PC-9 (cell line): Measurements from ENCODE around the gene CDC14B. TPM values are rescaled to one million over a fixed set of nuclear protein-coding genes. Genes with fewer than 3 reads are reported as not detected.

Source experiments
- BruUV-seq: library from RNA; stranded (reverse); fragments of 400-500 nt; replicated peaks from 2 replicates; lab custom pipeline; 2021; lab: Mats Ljungman, UMichigan
- CTCF ChIA-PET: fragments of 300-600 bp; sonication (Branson Sonifier 250); formaldehyde crosslinking; loops from one replicate; lab custom pipeline; 2022; ENCODE audit warnings: antibody characterized with exemption; lab: Charles Lee
- POLR2A ChIA-PET: fragments of 300-600 bp; sonication (Branson Sonifier 250); formaldehyde crosslinking; loops from one replicate; lab custom pipeline; 2022; ENCODE audit warnings: antibody characterized with exemption; ENCODE audit not compliant: unreplicated experiment; lab: Charles Lee
- DNase-seq, 2 experiments: peaks; one replicate each; pipeline versions ENCODE4 v3.0.0 to v3.0.0-alpha.2; 2015 to 2022; ENCODE audit warnings: mixed read lengths in 1 of 2
- H2AFZ ChIP-seq: fragments of 200-600 bp; sonication (generic); 2 replicates; pipeline ENCODE4 v1.8.1; 2017; ENCODE audit warnings: antibody characterized with exemption
- H3F3A ChIP-seq: fragments of 200-600 bp; sonication (generic); 2 replicates; pipeline ENCODE4 v1.8.1; 2017; ENCODE audit warnings: antibody characterized with exemption, mild to moderate bottlenecking, low read depth; ENCODE audit not compliant: insufficient read depth
- H3K27ac ChIP-seq: fragments of 200-600 bp; sonication (generic); 2 replicates; pipeline ENCODE4 v1.6.1; 2016; ENCODE audit warnings: mixed run types
- H3K27me3 ChIP-seq: fragments of 200-600 bp; sonication (generic); 2 replicates; pipeline ENCODE4 v1.6.1; 2016; ENCODE audit warnings: low read depth, mixed run types; ENCODE audit not compliant: insufficient read depth
- H3K36me3 ChIP-seq: fragments of 200-600 bp; sonication (generic); 2 replicates; pipeline ENCODE4 v1.6.1; 2016; ENCODE audit warnings: low read depth, mixed run types
- H3K4me1 ChIP-seq: fragments of 200-600 bp; sonication (generic); replicated peaks from 2 replicates; pipeline ENCODE4 v1.6.1; 2016; ENCODE audit warnings: mixed run types; ENCODE audit not compliant: insufficient read depth
- H3K4me2 ChIP-seq: fragments of 200-600 bp; sonication (generic); 2 replicates; pipeline ENCODE4 v1.6.1; 2017; ENCODE audit warnings: mixed run types
- H3K4me3 ChIP-seq: fragments of 200-600 bp; sonication (generic); 2 replicates; pipeline ENCODE4 v1.6.1; 2016; ENCODE audit warnings: mixed run types
- H3K79me2 ChIP-seq: fragments of 200-600 bp; sonication (generic); 2 replicates; pipeline ENCODE4 v1.6.1; 2017; ENCODE audit warnings: low read depth, mixed run types
- H3K9me2 ChIP-seq: fragments of 200-600 bp; sonication (generic); 2 replicates; pipeline ENCODE4 v1.8.1; 2017; ENCODE audit warnings: mild to moderate bottlenecking; ENCODE audit not compliant: insufficient read depth
- H3K9me3 ChIP-seq: fragments of 200-600 bp; sonication (generic); 2 replicates; pipeline ENCODE4 v1.8.1; 2016; ENCODE audit warnings: low read depth; ENCODE audit not compliant: insufficient read depth
- H4K20me1 ChIP-seq: fragments of 200-600 bp; sonication (generic); 2 replicates; pipeline ENCODE4 v1.8.1; 2017; ENCODE audit not compliant: insufficient read depth
- CTCF ChIP-seq: fragments of 200-600 bp; sonication (generic); conservative IDR thresholded peaks from 2 replicates; pipeline ENCODE4 v1.6.1; 2017; ENCODE audit warnings: mixed run types, antibody characterized with exemption, mild to moderate bottlenecking, moderate library complexity
- EZH2 ChIP-seq: fragments of 200-600 bp; sonication (generic); IDR thresholded peaks from 2 replicates; pipeline ENCODE4 v1.8.0; 2017; ENCODE audit warnings: antibody characterized with exemption, low read depth
- intact Hi-C: fragments of 100-400 bp; cut with micrococcal nuclease; formaldehyde crosslinking; loops from one replicate; pipeline ENCODE4 v1.10.0; 2022; ENCODE audit not compliant: unreplicated experiment
- total RNA-seq: library from RNA; stranded (reverse); gene quantifications from 2 replicates; pipeline ENCODE4 v1.2.3, GENCODE V29; 2021

Gene CDC14B
- total RNA-seq, 1 experiment from 2014 or later, result 47.2 TPM

GRCh38 chr9:96554801-96555566 is 64.7 kb downstream of the CDC14B start:
- no peak overlapping the region for H3K4me2 ChIP-seq
- no peaks in the 10 kb centered on the region for H3K79me2 ChIP-seq
- intact Hi-C loops, result no loop called here
- ChIA-PET CTCF (no interaction called here), POLR2A (no interaction called here)
- H3K27me3 ChIP-seq, result no peaks in the 10 kb centered on the region
- no peak for DNase-seq
- H3K27ac ChIP-seq, result no peak overlapping the region
- H3K36me3 ChIP-seq, result no peaks in the 10 kb centered on the region
- H3K4me3 ChIP-seq, result no peak overlapping the region
- H3F3A ChIP-seq, result no peaks in the 10 kb centered on the region; the same call in 1 of the 2 replicates
- no peak overlapping the region for H2AFZ ChIP-seq
- H4K20me1 ChIP-seq, result no peaks in the 10 kb centered on the region
- TF ChIP-seq CTCF, result no peak
- TF ChIP-seq EZH2, result no peak
- H3K9me3 ChIP-seq, result no peaks in the 10 kb centered on the region
- no peaks in the 10 kb centered on the region for H3K9me2 ChIP-seq
- H3K4me1 ChIP-seq, result no peaks in the 10 kb centered on the region
- BruUV-seq, result no TSS peak

- Histone ChIP-seq H3K9me2 (no peaks in the 10 kb centered on the region), H3K4me2 (no peak overlapping the region), H3F3A (no peaks in the 10 kb centered on the region; the same call in 1 of the 2 replicates), H3K27ac (no peak overlapping the region), H3K4me3 (no peak overlapping the region), H3K4me1 (no peaks in the 10 kb centered on the region), H3K36me3 (no peaks in the 10 kb centered on the region), H3K27me3 (no peaks in the 10 kb centered on the region), H3K79me2 (no peaks in the 10 kb centered on the region), H3K9me3 (no peaks in the 10 kb centered on the region), H2AFZ (no peak overlapping the region), H4K20me1 (no peaks in the 10 kb centered on the region)
- no peak for TF ChIP-seq EZH2
- no peak for TF ChIP-seq CTCF
- DNase-seq, result no peak
- no TSS peak for BruUV-seq
- CTCF ChIA-PET, result no interaction called here
- POLR2A ChIA-PET, result no interaction called here
- intact Hi-C loops, result no loop called here
Measured at GRCh38 chr9:96554326-96554725, 65.3 kb downstream of the CDC14B start.

- no TSS peak for BruUV-seq
- Histone ChIP-seq H3K79me2 (no peaks in the 10 kb centered on the region), H3F3A (no peaks in the 10 kb centered on the region), H3K4me2 (no peak overlapping the region), H3K9me3 (no peaks in the 10 kb centered on the region), H3K4me3 (no peak overlapping the region), H3K4me1 (no peaks in the 10 kb centered on the region), H4K20me1 (no peaks in the 10 kb centered on the region), H3K27me3 (no peaks in the 10 kb centered on the region), H3K27ac (no peak overlapping the region), H3K36me3 (no peaks in the 10 kb centered on the region), H2AFZ (no peak overlapping the region), H3K9me2 (no peaks in the 10 kb centered on the region)
- TF ChIP-seq CTCF (no peak), EZH2 (no peak)
- DNase-seq, result no peak
- intact Hi-C loops, result no loop called here
- ChIA-PET CTCF (interaction anchor here (0.7 kb wide), 1 partner anchor 97 kb away, joined by 3 read pairs; no protein-coding TSS in a partner anchor), POLR2A (no interaction called here)
Measured at GRCh38 chr9:96553070-96553469, 66.6 kb downstream of the CDC14B start.
